ENCODE measurements around the gene RAB23.

DNA sequence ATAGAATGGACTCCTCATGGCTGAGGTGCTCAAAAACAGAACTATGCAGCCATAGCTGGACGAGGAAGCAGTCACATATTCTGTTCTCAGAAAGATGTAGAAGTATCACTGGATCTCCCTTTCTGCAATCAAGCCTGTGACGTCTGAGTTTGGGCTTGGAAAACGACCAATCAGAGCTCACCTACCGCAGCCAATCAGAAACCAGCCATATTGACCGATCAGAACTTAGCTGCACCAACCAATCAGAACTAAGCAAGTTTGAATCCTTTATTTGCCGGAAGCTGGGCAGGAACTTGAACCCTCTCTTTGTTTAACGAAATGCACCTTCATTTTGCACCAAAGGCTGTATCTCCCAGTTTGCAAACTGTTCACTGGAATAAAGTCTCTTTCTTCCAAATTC lies 21.8 kb upstream of the RAB23 start:
- TF ChIP-seq POLR2A (IDR thresholded peaks at IDR 0.05), result no peak
- TF ChIP-seq, protein P1, sequence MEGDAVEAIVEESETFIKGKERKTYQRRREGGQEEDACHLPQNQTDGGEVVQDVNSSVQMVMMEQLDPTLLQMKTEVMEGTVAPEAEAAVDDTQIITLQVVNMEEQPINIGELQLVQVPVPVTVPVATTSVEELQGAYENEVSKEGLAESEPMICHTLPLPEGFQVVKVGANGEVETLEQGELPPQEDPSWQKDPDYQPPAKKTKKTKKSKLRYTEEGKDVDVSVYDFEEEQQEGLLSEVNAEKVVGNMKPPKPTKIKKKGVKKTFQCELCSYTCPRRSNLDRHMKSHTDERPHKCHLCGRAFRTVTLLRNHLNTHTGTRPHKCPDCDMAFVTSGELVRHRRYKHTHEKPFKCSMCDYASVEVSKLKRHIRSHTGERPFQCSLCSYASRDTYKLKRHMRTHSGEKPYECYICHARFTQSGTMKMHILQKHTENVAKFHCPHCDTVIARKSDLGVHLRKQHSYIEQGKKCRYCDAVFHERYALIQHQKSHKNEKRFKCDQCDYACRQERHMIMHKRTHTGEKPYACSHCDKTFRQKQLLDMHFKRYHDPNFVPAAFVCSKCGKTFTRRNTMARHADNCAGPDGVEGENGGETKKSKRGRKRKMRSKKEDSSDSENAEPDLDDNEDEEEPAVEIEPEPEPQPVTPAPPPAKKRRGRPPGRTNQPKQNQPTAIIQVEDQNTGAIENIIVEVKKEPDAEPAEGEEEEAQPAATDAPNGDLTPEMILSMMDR (IDR thresholded peaks at IDR 0.05), result no peak
